Nephron (organoid): ENCODE data around the gene NIPA2.
"Not testable (repeated sequence)": the region's sequence is repeated elsewhere in the genome, so short reads cannot be mapped to it uniquely, and the experiment has no call there.

Experiments used
- H3K27ac Mint-ChIP-seq, 3 experiments: 2 replicates each; pipeline ENCODE4 v1.8.0; 2020; ENCODE audit warnings: mixed read lengths in 3 of 3, mild to moderate bottlenecking in 2 of 3, moderate library complexity in 1 of 3
- H3K27me3 Mint-ChIP-seq: 2 replicates; pipeline ENCODE4 v1.8.0; 2021; ENCODE audit warnings: low read depth, mild to moderate bottlenecking, moderate library complexity, mixed read lengths
- H3K36me3 Mint-ChIP-seq: 2 replicates; pipeline ENCODE4 v1.8.0; 2020; ENCODE audit warnings: low read depth, mixed read lengths
- H3K4me1 Mint-ChIP-seq: 2 replicates; pipeline ENCODE4 v1.8.0; 2020; ENCODE audit warnings: mixed read lengths
- H3K4me3 Mint-ChIP-seq, 3 experiments: 2 replicates each; pipeline ENCODE4 v1.8.0; 2020; ENCODE audit warnings: mild to moderate bottlenecking in 3 of 3, mixed read lengths in 3 of 3, moderate library complexity in 2 of 3
- H3K9me3 Mint-ChIP-seq: 2 replicates; pipeline ENCODE4 v1.8.0; 2020; ENCODE audit warnings: mixed read lengths
- TF ChIP-seq, protein P1 (sequence below), 3 experiments: fragments of 200-600 bp; sonication (generic); IDR thresholded peaks; one replicate each; pipeline ENCODE4 v1.5.0; 2021; ENCODE audit warnings: antibody characterized with exemption in 3 of 3; ENCODE audit not compliant: unreplicated experiment in 3 of 3

The NIPA2 gene

DNA sequence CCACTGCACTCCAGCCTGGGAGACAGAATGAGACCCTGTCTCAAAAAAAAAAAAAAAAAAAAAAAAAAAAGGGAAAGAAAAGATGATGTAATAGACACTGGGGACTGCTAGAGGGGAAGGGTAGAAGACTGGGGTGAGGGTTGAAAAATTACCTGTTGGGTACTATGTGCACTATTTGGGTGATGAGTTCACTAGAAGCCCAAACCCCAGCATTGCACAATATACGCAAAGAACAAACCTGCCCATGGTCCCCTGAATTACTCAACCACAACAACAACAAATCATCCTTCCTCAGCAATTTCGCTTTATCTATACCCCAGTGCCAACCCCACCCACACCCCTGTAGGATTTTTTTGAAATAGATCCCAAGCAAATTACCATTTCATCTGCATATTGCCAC, 38.6 kb upstream of the NIPA2 start:
- no peak overlapping the region for H3K27ac Mint-ChIP-seq
- H3K4me1 Mint-ChIP-seq: no peaks in the 10 kb centered on the region
- no peaks in the 10 kb centered on the region for H3K27me3 Mint-ChIP-seq
- no peaks in the 10 kb centered on the region for H3K9me3 Mint-ChIP-seq
- TF ChIP-seq, protein P1, sequence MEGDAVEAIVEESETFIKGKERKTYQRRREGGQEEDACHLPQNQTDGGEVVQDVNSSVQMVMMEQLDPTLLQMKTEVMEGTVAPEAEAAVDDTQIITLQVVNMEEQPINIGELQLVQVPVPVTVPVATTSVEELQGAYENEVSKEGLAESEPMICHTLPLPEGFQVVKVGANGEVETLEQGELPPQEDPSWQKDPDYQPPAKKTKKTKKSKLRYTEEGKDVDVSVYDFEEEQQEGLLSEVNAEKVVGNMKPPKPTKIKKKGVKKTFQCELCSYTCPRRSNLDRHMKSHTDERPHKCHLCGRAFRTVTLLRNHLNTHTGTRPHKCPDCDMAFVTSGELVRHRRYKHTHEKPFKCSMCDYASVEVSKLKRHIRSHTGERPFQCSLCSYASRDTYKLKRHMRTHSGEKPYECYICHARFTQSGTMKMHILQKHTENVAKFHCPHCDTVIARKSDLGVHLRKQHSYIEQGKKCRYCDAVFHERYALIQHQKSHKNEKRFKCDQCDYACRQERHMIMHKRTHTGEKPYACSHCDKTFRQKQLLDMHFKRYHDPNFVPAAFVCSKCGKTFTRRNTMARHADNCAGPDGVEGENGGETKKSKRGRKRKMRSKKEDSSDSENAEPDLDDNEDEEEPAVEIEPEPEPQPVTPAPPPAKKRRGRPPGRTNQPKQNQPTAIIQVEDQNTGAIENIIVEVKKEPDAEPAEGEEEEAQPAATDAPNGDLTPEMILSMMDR (IDR thresholded peaks at IDR 0.05; ENCODE audit: unreplicated experiment in 3 of 3): no peak
- no peak overlapping the region for H3K4me3 Mint-ChIP-seq
- no peaks in the 10 kb centered on the region for H3K36me3 Mint-ChIP-seq

DNA sequence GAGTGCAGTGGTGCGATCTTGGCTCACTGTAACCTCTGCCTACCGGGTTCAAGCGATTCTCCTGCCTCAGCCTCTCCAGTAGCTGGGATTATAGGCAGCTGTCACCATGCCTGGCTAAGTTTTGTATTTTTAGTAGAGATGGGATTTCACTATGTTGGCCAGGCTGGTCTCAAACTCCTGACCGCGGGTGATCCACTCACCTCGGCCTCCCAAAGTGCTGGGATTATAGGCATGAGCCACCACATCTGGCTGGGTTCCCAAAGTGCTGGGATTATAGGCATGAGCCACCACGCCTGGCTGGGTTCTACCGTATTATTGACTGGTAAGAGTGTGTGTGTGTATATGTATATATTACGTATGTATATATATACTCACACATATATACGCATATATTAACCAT, 35.5 kb upstream of the NIPA2 start:
- not testable (repeated sequence) for H3K4me3 Mint-ChIP-seq, H3K4me1 Mint-ChIP-seq, H3K27ac Mint-ChIP-seq, H3K9me3 Mint-ChIP-seq, H3K27me3 Mint-ChIP-seq, H3K36me3 Mint-ChIP-seq

DNA sequence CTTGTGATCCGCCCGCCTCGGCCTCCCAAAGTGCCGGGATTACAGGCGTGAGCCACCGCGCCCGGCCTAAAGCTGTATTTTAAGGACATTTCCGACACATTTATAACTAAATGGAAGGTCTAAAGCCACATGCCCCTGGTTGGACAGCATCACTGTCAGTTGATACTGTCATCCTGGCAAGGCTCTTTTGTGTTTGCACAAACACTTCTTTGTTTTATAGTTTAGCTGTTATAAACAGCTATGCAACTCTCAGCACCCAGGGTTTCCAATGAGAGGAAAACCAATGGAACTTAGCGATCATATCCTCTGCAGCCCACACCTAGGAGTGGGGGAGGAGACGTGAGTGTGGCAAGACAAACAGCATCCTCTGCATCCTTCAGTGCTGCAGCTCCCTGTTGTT, 32.3 kb upstream of the NIPA2 start:
- Mint-ChIP-seq H3K27ac (no peak overlapping the region), H3K27me3 (no peaks in the 10 kb centered on the region), H3K4me1 (no peaks in the 10 kb centered on the region), H3K36me3 (no peaks in the 10 kb centered on the region), H3K4me3 (no peak overlapping the region), H3K9me3 (no peaks in the 10 kb centered on the region)
- TF ChIP-seq, protein P1 (IDR thresholded peaks at IDR 0.05; ENCODE audit: unreplicated experiment in 3 of 3): no peak

DNA sequence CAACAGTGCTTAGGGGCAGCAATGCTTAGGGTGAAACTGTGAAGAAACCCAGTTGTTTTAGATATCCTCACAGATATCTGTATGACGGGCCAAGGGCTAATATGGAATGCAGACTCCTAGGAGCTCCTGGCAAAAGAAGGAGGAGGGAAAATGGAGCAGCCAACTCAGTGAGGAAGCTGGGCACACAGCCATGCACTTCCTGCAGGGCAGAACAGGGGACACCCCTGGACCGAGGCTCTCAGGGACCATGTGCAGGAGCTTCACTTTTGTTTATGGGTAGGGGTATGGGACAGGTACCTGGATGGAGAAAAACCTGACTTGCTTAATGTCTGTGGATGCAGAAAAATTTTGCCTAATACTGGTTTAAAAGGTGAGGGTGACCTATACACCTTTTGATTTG, 31.8 kb upstream of the NIPA2 start:
- no peak overlapping the region for H3K4me3 Mint-ChIP-seq
- TF ChIP-seq, protein P1 (IDR thresholded peaks at IDR 0.05; ENCODE audit: unreplicated experiment in 3 of 3): no peak
- H3K27me3 Mint-ChIP-seq: no peaks in the 10 kb centered on the region
- H3K27ac Mint-ChIP-seq: no peak overlapping the region
- H3K36me3 Mint-ChIP-seq: no peaks in the 10 kb centered on the region
- no peaks in the 10 kb centered on the region for H3K4me1 Mint-ChIP-seq
- no peaks in the 10 kb centered on the region for H3K9me3 Mint-ChIP-seq

DNA sequence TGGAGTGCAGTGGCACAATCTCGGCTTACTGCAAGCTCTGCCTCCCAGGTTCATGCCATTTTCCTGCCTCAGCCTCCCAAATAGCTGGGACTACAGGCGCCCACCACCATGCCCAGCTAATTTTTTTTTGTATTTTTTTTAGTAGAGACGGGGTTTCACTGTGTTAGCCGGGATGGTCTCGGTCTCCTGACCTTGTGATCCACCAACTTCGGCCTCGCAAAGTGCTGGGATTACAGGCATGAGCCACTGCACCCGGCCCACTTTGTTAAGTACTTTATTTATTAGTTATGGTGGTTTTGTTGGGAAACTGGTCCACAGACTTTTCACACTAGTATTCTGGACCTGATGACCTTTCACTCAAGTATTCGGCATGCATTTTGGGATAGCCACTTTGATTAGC, 30.6 kb upstream of the NIPA2 start:
- H3K27ac Mint-ChIP-seq, H3K4me1 Mint-ChIP-seq, H3K9me3 Mint-ChIP-seq, H3K36me3 Mint-ChIP-seq, H3K27me3 Mint-ChIP-seq, H3K4me3 Mint-ChIP-seq: not testable (repeated sequence)

DNA sequence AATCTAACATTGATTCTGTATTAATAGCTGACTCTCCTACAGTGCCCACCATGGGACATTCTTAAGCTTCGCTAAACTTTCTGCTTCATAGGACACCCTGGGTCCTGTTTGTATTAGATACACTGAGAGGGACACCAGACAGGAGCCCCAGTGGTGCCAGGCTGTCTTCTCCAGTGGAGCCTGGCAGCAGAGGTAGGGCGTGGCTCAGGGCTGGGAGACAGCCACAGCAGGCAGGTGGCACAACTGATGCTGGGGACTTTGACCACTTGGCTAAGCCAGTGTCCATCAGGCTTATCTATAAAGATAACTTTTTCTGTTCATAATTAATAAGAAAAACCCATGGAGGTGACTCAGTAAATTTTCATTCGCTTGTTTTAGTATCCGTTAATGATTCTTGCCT, 30.2 kb upstream of the NIPA2 start:
- no peaks in the 10 kb centered on the region for H3K4me1 Mint-ChIP-seq
- H3K36me3 Mint-ChIP-seq: no peaks in the 10 kb centered on the region
- H3K27ac Mint-ChIP-seq: no peak overlapping the region
- TF ChIP-seq, protein P1 (IDR thresholded peaks at IDR 0.05; ENCODE audit: unreplicated experiment in 3 of 3): no peak
- H3K27me3 Mint-ChIP-seq: no peaks in the 10 kb centered on the region
- no peak overlapping the region for H3K4me3 Mint-ChIP-seq
- H3K9me3 Mint-ChIP-seq: no peaks in the 10 kb centered on the region

DNA sequence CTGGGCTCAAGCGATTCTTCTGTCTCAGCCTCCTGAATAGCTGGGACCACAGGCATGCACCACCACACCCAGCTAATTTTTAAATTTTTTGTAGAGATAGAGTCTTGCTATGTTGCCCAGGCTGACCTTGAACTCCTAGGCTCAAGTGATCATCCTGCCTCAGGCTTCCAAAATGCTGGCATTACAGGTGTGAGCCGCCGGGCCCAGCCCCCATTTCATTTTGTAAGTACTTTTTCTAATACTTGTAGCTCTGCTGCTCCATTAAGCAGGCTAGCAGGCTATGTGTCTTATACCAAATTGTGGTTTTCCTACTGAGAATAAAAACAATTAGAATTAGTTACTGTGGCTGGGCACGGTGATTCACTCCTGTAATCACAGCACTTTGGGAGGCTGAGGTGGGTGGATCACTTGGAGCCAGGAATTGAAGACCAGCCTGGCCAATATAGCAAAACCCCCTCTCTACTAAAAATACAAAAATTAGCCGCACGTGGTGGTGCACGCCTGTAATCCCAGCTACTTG, 29.6 kb upstream of the NIPA2 start:
- H3K4me1 Mint-ChIP-seq: no peaks in the 10 kb centered on the region
- no peak overlapping the region for H3K4me3 Mint-ChIP-seq
- TF ChIP-seq, protein P1 (IDR thresholded peaks at IDR 0.05; ENCODE audit: unreplicated experiment in 3 of 3): no peak
- H3K36me3 Mint-ChIP-seq: no peaks in the 10 kb centered on the region
- no peak overlapping the region for H3K27ac Mint-ChIP-seq
- no peaks in the 10 kb centered on the region for H3K27me3 Mint-ChIP-seq
- H3K9me3 Mint-ChIP-seq: no peaks in the 10 kb centered on the region
